ELF-1 (cell line): Measurements from ENCODE around the gene ZNF599.
A peak's percentile ranks its signal among the peaks of the same experiment; 100 is the strongest.
"Not testable (repeated sequence)": the region's sequence is repeated elsewhere in the genome, so short reads cannot be mapped to it uniquely, and the experiment has no call there.

Experiments used
- DNase-seq: peaks from one replicate; pipeline ENCODE4 v3.0.0-alpha.2; 2016; ENCODE audit warnings: low read depth, low spot score

Gene ZNF599

GRCh38 chr19:34772697-34773554 is at the start of gene ZNF599:
TSS of gene ZNF599 (minus strand) at chr19:34773215. CDS start at chr19:34772841, 374 bp downstream.
- peak; percentile 94 for DNase-seq

- no peak for DNase-seq
These were observed 45.3 kb upstream of the ZNF599 start for GRCh38 chr19:34818270-34818669.

- no peak for DNase-seq
These were observed 43.7 kb upstream of the ZNF599 start for GRCh38 chr19:34816708-34817107.

- DNase-seq: no peak
These were observed 35.6 kb upstream of the ZNF599 start for GRCh38 chr19:34808566-34808965.

GRCh38 chr19:34806976-34807860 is 34.2 kb upstream of the ZNF599 start:
- no peak for DNase-seq

- DNase-seq: no peak
These were observed 31.1 kb upstream of the ZNF599 start for GRCh38 chr19:34804115-34804514.

GRCh38 chr19:34796953-34797352 is 23.9 kb upstream of the ZNF599 start:
- not testable (repeated sequence) for DNase-seq

GRCh38 chr19:34794066-34794960 is 21.3 kb upstream of the ZNF599 start:
- DNase-seq: no peak

- no peak for DNase-seq
These were observed 20.6 kb upstream of the ZNF599 start for GRCh38 chr19:34793565-34793964.

- no peak for DNase-seq
These were observed 15.1 kb upstream of the ZNF599 start for GRCh38 chr19:34788074-34788473.

- DNase-seq: no peak
These were observed 14.2 kb upstream of the ZNF599 start for GRCh38 chr19:34787059-34787824.

- DNase-seq: no peak
These were observed 13.2 kb upstream of the ZNF599 start for GRCh38 chr19:34786236-34786635.

- no peak for DNase-seq
These were observed 6.6 kb upstream of the ZNF599 start for GRCh38 chr19:34779652-34780051.

- no peak for DNase-seq
These were observed 5.3 kb upstream of the ZNF599 start for GRCh38 chr19:34778342-34778741.

GRCh38 chr19:34774857-34775256 is 1.8 kb upstream of the ZNF599 start:
- DNase-seq: no peak

GRCh38 chr19:34773555-34773864 is 495 bp upstream of the ZNF599 start:
- DNase-seq: no peak

GRCh38 chr19:34767951-34768350 is 5.1 kb downstream of the ZNF599 start:
- DNase-seq: no peak

- DNase-seq: no peak
These were observed 6.6 kb downstream of the ZNF599 start for GRCh38 chr19:34766386-34766785.

- DNase-seq: no peak
These were observed 13.6 kb downstream of the ZNF599 start for GRCh38 chr19:34759218-34759917.

GRCh38 chr19:34757441-34757840 is 15.6 kb downstream of the ZNF599 start:
- no peak for DNase-seq
